Adrenal gland (tissue), 12 donors: Measurements from ENCODE around the gene SLC48A1. TPM values are rescaled to one million over a fixed set of nuclear protein-coding genes. Genes with fewer than 3 reads are reported as not detected.

ENCODE experiments used
- DNase-seq, 7 donors: peaks; one replicate each; pipeline ENCODE4 v3.0.0-alpha.2; 2019 to 2020
- H3K27ac ChIP-seq, 5 donors: fragments of 200-600 bp; sonication (generic) in 4 of 5; 1 replicate in 3 of 5; 2 replicates in 2 of 5; pipeline versions ENCODE4 v1.5.1 to v1.8.0; 2016 to 2020; ENCODE audit warnings: mild to moderate bottlenecking in 1 of 5
- H3K27me3 ChIP-seq: fragments of 200-600 bp; 2 replicates; pipeline ENCODE4 v1.8.0; 2021
- H3K36me3 ChIP-seq, 2 donors: fragments of 200-600 bp; replicated peaks in 1 of 2; 1 replicate in 1 of 2; 2 replicates in 1 of 2; pipeline versions ENCODE4 v1.5.1 to v1.8.0; 2018 to 2022
- H3K4me1 ChIP-seq, 2 donors: fragments of 200-600 bp; replicated peaks in 1 of 2; 1 replicate in 1 of 2; 2 replicates in 1 of 2; pipeline versions ENCODE4 v1.5.1 to v1.8.0; 2018 to 2021
- H3K4me3 ChIP-seq, 4 donors: fragments of 200-600 bp; sonication (generic) in 3 of 4; one replicate each; pipeline ENCODE4 v1.5.1; 2016 to 2018
- H3K9me3 ChIP-seq, 3 donors: fragments of 200-600 bp; sonication (generic) in 1 of 3; replicated peaks in 1 of 3; 1 replicate in 2 of 3; 2 replicates in 1 of 3; pipeline versions ENCODE4 v1.5.1 to v1.8.0; 2016 to 2021
- CTCF ChIP-seq, 6 experiments: fragments of 450-650 bp in 4 of 6; fragments of 200-600 bp in 2 of 6; sonication (generic) in 1 of 6; IDR thresholded peaks; 1 replicate in 5 of 6; 2 replicates in 1 of 6; pipeline versions ENCODE4 v1.5.1 to v1.8.0; 2016 to 2021; ENCODE audit warnings: antibody characterized with exemption in 6 of 6, mild to moderate bottlenecking in 2 of 6, moderate library complexity in 1 of 6
- POLR2A ChIP-seq, 2 donors: fragments of 450-650 bp; IDR thresholded peaks; one replicate each; pipeline ENCODE4 v1.6.1; 2017; ENCODE audit warnings: antibody characterized with exemption in 2 of 2, mild to moderate bottlenecking in 2 of 2, moderate library complexity in 1 of 2
- WGBS, 4 donors: extraction: QIAGEN DNeasy Blood & Tissue Kit in 2 of 4; methylation state at CpG; one replicate each; pipeline versions ENCODE4 v1.1.5 to v1.1.7; 2013 to 2017; 5-methylcytosine and 5-hydroxymethylcytosine counted together
- intact Hi-C, 2 donors: fragments of 100-400 bp; cut with DNase I; formaldehyde crosslinking; loops; one replicate each; pipeline versions ENCODE4 v1.14.1 to v1.15.0; 2022 to 2023
- polyA plus RNA-seq, 3 donors: library from polyadenylated mRNA; stranded (reverse); fragments of 200-250 nt in 2 of 3; fragments of 350-450 nt in 1 of 3; fragmentation: Illumina TruSeq in 1 of 3; extraction: RNeasy Lipid Tissue Mini Kit (QIAGEN cat#74804) in 1 of 3; gene quantifications; one replicate each; pipeline ENCODE4 v1.2.3, GENCODE V29; 2013 to 2014
- total RNA-seq, 9 donors: library from RNA; depleted of rRNA in 4 of 9; stranded (reverse); fragments of >200 nt in 4 of 9; fragments of 120-200 nt in 1 of 9; fragmentation: NEBNext Ultra II Directional in 1 of 9; extraction: Animal tissue kit (Norgen Biotek cat#: 25700) in 1 of 9; gene quantifications; one replicate each; pipeline versions ENCODE4 v1.1.0 to v1.2.4, GENCODE V29; 2013 to 2023
- donor health status: healthy with polysubstance abuse.
- donor health status: Bipolar disorder and iron deficiency.
- donor health status: DM: yes; HTN: yes; CAD: no.
- donor health status: DM: no; HTN: no; CAD: no.
- donor health status: DM: no; HTN: no; CAD: no.
- donor health status: DM: yes; HTN: yes; CAD: no.

SLC48A1 gene
- total and polyA plus RNA-seq, 12 donors: 8.5 to 91.9 (median 57.5) TPM

- intact Hi-C loops: loop anchor here in 1 of 2 donors (5.0 kb wide), 1 partner anchor 34 kb away; no protein-coding TSS in a partner anchor
- 41 to 64% (median 54%) methylated on average over 4 to 5 of the region's 5 CpGs for WGBS, 4 donors
- Histone ChIP-seq H3K36me3 (peaks cover 0 to 2% of the 10 kb centered on the region in 2 donors), H3K27ac (peak overlapping the region; percentile 24 to 83 (median 72)), H3K9me3 (no peaks in the 10 kb centered on the region), H3K4me1 (peaks cover 42 to 63% of the 10 kb centered on the region in 2 donors), H3K27me3 (no peaks in the 10 kb centered on the region), H3K4me3 (no peak overlapping the region)
- no peak for TF ChIP-seq POLR2A (IDR thresholded peaks at IDR 0.05)
- no peak for TF ChIP-seq CTCF (IDR thresholded peaks at IDR 0.05)
- no peak for DNase-seq
Observed at GRCh38 chr12:47776471-47777143, 3.6 kb downstream of the SLC48A1 start.

GRCh38 chr12:47777151-47777550 lies 4.1 kb downstream of the SLC48A1 start:
- H3K27ac ChIP-seq: peak overlapping the region; percentile 24 to 83 (median 72)
- intact Hi-C loops: loop anchor here in 1 of 2 donors (5.0 kb wide), 1 partner anchor 35 kb away; no protein-coding TSS in a partner anchor
- H3K36me3 ChIP-seq: peaks cover 0 to 6% of the 10 kb centered on the region in 2 donors
- H3K4me3 ChIP-seq: no peak overlapping the region
- H3K9me3 ChIP-seq: no peaks in the 10 kb centered on the region
- TF ChIP-seq POLR2A (IDR thresholded peaks at IDR 0.05) (no peak), CTCF (IDR thresholded peaks at IDR 0.05) (no peak)
- peaks cover 42 to 63% of the 10 kb centered on the region in 2 donors for H3K4me1 ChIP-seq
- DNase-seq: no peak
- H3K27me3 ChIP-seq: no peaks in the 10 kb centered on the region
- WGBS, 4 donors: 77 to 100% (median 100%) methylated on average over 1 of the region's 1 CpG; no CpG with 5 or more reads in 1 of the 4 donors

DNA sequence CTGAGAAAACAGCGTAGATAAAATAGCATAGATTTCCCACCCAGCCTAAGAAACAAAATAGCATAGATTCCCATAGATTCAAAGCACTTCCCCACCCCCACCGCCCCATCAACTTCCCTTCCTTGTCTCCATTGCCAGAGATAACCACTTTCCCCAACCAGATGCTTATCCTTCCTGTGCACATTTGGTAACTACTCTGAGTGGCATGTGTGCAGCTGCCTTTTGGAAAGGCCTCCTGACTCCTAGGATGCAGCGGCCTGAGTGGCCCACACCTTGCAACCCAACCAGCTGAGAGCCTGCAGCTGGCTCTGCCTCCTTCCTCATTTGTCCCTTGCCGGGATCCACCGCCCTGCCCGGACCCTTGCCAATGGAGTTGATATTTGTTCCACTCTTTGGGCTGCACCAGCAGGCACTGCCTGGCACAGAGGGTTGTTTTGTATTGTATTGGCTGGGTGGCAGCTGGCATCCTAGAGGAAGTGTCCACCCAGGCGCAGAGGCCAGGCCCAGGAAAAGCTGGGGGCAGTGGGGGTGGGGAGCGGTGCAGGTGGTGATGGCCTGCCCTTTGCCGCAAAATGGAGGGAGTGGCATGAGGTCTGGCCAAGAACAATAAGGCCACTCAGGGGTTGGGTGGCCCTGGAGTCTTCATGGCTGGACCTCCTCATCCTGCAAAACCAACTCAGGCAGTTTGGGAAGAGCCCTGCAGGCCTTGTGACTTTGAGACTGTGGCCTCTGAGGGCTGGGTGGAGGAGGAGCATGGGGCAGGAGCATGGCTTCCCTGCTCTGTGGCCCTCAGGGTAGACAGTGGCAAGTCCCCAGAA lies 4.9 kb downstream of the SLC48A1 start:
- intact Hi-C loops: loop anchor here in 1 of 2 donors (5.0 kb wide), 1 partner anchor 36 kb away; no protein-coding TSS in a partner anchor
- Histone ChIP-seq H3K27ac (peak overlapping the region in 4 of 5 donors; percentile 24 to 83 (median 66)), H3K27me3 (no peaks in the 10 kb centered on the region), H3K36me3 (peaks cover 0 to 12% of the 10 kb centered on the region in 2 donors), H3K4me3 (no peak overlapping the region), H3K4me1 (peaks cover 42 to 63% of the 10 kb centered on the region in 2 donors), H3K9me3 (no peaks in the 10 kb centered on the region)
- no peak for DNase-seq
- 71 to 81% (median 76%) methylated on average over 6 to 9 of the region's 9 CpGs for WGBS, 4 donors
- no peak for TF ChIP-seq POLR2A (IDR thresholded peaks at IDR 0.05)
- TF ChIP-seq CTCF (IDR thresholded peaks at IDR 0.05): no peak

GRCh38 chr12:47778881-47779280 lies 5.8 kb downstream of the SLC48A1 start:
- DNase-seq: peak in 1 of 7 donors; percentile 75

More at GRCh38 chr12:47778881-47779280, 5.8 kb downstream of the SLC48A1 start:
- peaks cover 41 to 61% of the 10 kb centered on the region in 2 donors for H3K4me1 ChIP-seq
- intact Hi-C loops: loop anchor here in 1 of 2 donors (5.0 kb wide), 1 partner anchor 37 kb away; no protein-coding TSS in a partner anchor
- TF ChIP-seq POLR2A (IDR thresholded peaks at IDR 0.05): no peak
- no peak for TF ChIP-seq CTCF (IDR thresholded peaks at IDR 0.05)
- 48 to 59% (median 56%) methylated on average over 13 to 14 of the region's 14 CpGs for WGBS, 4 donors
- peaks cover 0 to 22% of the 10 kb centered on the region in 2 donors for H3K36me3 ChIP-seq
- H3K27me3 ChIP-seq: no peaks in the 10 kb centered on the region
- H3K9me3 ChIP-seq: no peaks in the 10 kb centered on the region
- H3K27ac ChIP-seq: no peak overlapping the region
- H3K4me3 ChIP-seq: no peak overlapping the region
